HCT116 (cell line): Measurements from ENCODE around the gene CACNG8. TPM values are rescaled to one million over a fixed set of nuclear protein-coding genes. Genes with fewer than 3 reads are reported as not detected.

Experiments
- ATAC-seq: fragments of 200-7000 bp; cut with Tn5 transposase; 2 replicates; pipeline ENCODE4 v1.9.1; 2020; ENCODE audit warnings: mild to moderate bottlenecking, moderate library complexity
- BruUV-seq: library from RNA; stranded (reverse); fragments of 400-500 nt; replicated peaks from 2 replicates; lab custom pipeline; 2021; lab: Mats Ljungman, UMichigan
- CTCF ChIA-PET: fragments of 300-600 bp; sonication (Branson Sonifier 250); formaldehyde crosslinking; loops from one replicate; lab custom pipeline; 2021; ENCODE audit warnings: antibody characterized with exemption; lab: Charles Lee
- POLR2A ChIA-PET: fragments of 300-600, 350-600 bp; sonication (Branson Sonifier 250); formaldehyde crosslinking; loops from one replicate; lab custom pipeline; 2021; ENCODE audit warnings: antibody characterized with exemption; lab: Charles Lee
- RAD21 ChIA-PET, 2 experiments: fragments of 300-600 bp; sonication (Branson Sonifier 250); formaldehyde crosslinking; loops; one replicate each; lab custom pipeline; 2023; ENCODE audit warnings: low total read pairs in 2 of 2; ENCODE audit not compliant: uncharacterized antibody in 2 of 2, unreplicated experiment in 2 of 2, low non-redundant PET in 1 of 2; lab: Charles Lee
- DNase-seq: peaks from one replicate; pipeline ENCODE4 v3.0.0-alpha.2; 2010; ENCODE audit warnings: low read depth, low spot score
- H2AFZ ChIP-seq: fragments of 200-600 bp; shearing (Covaris generic), sonication (generic); 2 replicates; pipeline ENCODE4 v1.6.1; 2017; ENCODE audit warnings: low read depth, mixed run types, mixed read lengths, antibody characterized with exemption, low read length; ENCODE audit not compliant: poor library complexity, severe bottlenecking
- H3K27ac ChIP-seq: 2 replicates; pipeline ENCODE4 v1.5.1; 2012; ENCODE audit warnings: low read depth, low read length
- H3K27me3 ChIP-seq: fragments of 200-600 bp; sonication (generic); 2 replicates; pipeline ENCODE4 v1.6.1; 2016; ENCODE audit warnings: mixed run types, low read length, mixed read lengths; ENCODE audit not compliant: insufficient read depth
- H3K36me3 ChIP-seq, 2 experiments: fragments of 200-500 bp in 1 of 2; fragments of 200-600 bp in 1 of 2; sonication (Bioruptor generic) in 1 of 2; sonication (generic) in 1 of 2; 2 replicates each; pipeline versions ENCODE4 v1.5.1 to v1.6.1; 2014 to 2016; ENCODE audit warnings: low read length in 2 of 2, inconsistent platforms in 1 of 2, mixed read lengths in 1 of 2, mixed run types in 1 of 2; ENCODE audit not compliant: insufficient read depth in 2 of 2, control insufficient read depth in 1 of 2
- H3K4me1 ChIP-seq, 2 experiments: fragments of 200-600 bp in 1 of 2; sonication (generic) in 1 of 2; 2 replicates each; pipeline versions ENCODE4 v1.5.1 to v1.6.1; 2012 to 2017; ENCODE audit warnings: low read length in 2 of 2, inconsistent platforms in 1 of 2, mild to moderate bottlenecking in 1 of 2, mixed read lengths in 1 of 2, mixed run types in 1 of 2, moderate library complexity in 1 of 2; ENCODE audit not compliant: insufficient read depth in 2 of 2, control insufficient read depth in 1 of 2
- H3K4me2 ChIP-seq: fragments of 200-600 bp; sonication (generic); 2 replicates; pipeline ENCODE4 v1.6.1; 2017; ENCODE audit warnings: mixed run types, low read length, mixed read lengths
- H3K4me3 ChIP-seq, 2 experiments: fragments of 200-600 bp in 1 of 2; sonication (generic) in 1 of 2; replicated peaks in 1 of 2; 2 replicates each; pipeline ENCODE4 v1.5.1; 2011 to 2016; ENCODE audit warnings: low read length in 2 of 2, control low read depth in 1 of 2, low read depth in 1 of 2, mild to moderate bottlenecking in 1 of 2, mixed read lengths in 1 of 2, mixed run types in 1 of 2
- H3K79me2 ChIP-seq: fragments of 200-600 bp; sonication (generic); 2 replicates; pipeline ENCODE4 v1.6.1; 2017; ENCODE audit warnings: mild to moderate bottlenecking, mixed run types, low read length, moderate library complexity, mixed read lengths; ENCODE audit not compliant: insufficient read depth
- H3K9ac ChIP-seq: fragments of 200-600 bp; sonication (generic); 2 replicates; pipeline ENCODE4 v1.6.1; 2016; ENCODE audit warnings: low read length, mixed read lengths
- H3K9me2 ChIP-seq: fragments of 200-600 bp; sonication (generic), shearing (Covaris generic); 2 replicates; pipeline ENCODE4 v1.6.1; 2017; ENCODE audit warnings: mixed run types, mild to moderate bottlenecking, moderate library complexity; ENCODE audit not compliant: insufficient read depth
- H3K9me3 ChIP-seq, 2 experiments: fragments of 200-500 bp in 1 of 2; fragments of 200-600 bp in 1 of 2; sonication (Bioruptor generic) in 1 of 2; sonication (generic) in 1 of 2; 2 replicates each; pipeline ENCODE4 v1.6.1; 2014 to 2017; ENCODE audit warnings: low read length in 2 of 2, mixed read lengths in 2 of 2, inconsistent platforms in 1 of 2, low read depth in 1 of 2, mild to moderate bottlenecking in 1 of 2, mixed run types in 1 of 2, moderate library complexity in 1 of 2; ENCODE audit not compliant: control insufficient read depth in 1 of 2, insufficient read depth in 1 of 2
- H4K20me1 ChIP-seq: fragments of 200-600 bp; sonication (generic), shearing (Covaris generic); 2 replicates; pipeline ENCODE4 v1.6.1; 2017; ENCODE audit warnings: mixed run types, mild to moderate bottlenecking, moderate library complexity; ENCODE audit not compliant: insufficient read depth
- EZH2phosphoT487 ChIP-seq: fragments of 200-600 bp; IDR thresholded peaks from 2 replicates; pipeline ENCODE4 v1.6.1; 2018; ENCODE audit warnings: antibody characterized with exemption, borderline replicate concordance
- MAX ChIP-seq: IDR thresholded peaks from 2 replicates; pipeline ENCODE4 v1.6.1; 2012
- POLR2AphosphoS5 ChIP-seq: IDR thresholded peaks from 2 replicates; pipeline ENCODE4 v1.6.1; 2011; ENCODE audit warnings: mild to moderate bottlenecking, low read depth, low read length, moderate library complexity
- REST ChIP-seq: IDR thresholded peaks from 2 replicates; pipeline ENCODE4 v1.6.1; 2012; ENCODE audit warnings: low read depth
- ZBTB33 ChIP-seq: IDR thresholded peaks from 2 replicates; pipeline ENCODE4 v1.6.1; 2011; ENCODE audit warnings: mild to moderate bottlenecking, low read length, moderate library complexity; ENCODE audit not compliant: insufficient replicate concordance; ENCODE audit errors: extremely low read depth
- ZFX ChIP-seq: fragments of 450-650 bp; IDR thresholded peaks from 2 replicates; pipeline ENCODE4 v1.6.1; 2017
- intact Hi-C: fragments of 100-400 bp; cut with micrococcal nuclease; formaldehyde crosslinking; loops from 2 replicates; pipeline ENCODE4 v1.10.0; 2022
- total RNA-seq: library from RNA; stranded (reverse); gene quantifications from one replicate; pipeline ENCODE4 v1.2.1, GENCODE V29; 2021; ENCODE audit not compliant: unreplicated experiment
- TF ChIP-seq, protein P1 (sequence below), 3 experiments: fragments of 200-600 bp in 1 of 3; sonication (generic) in 1 of 3; IDR thresholded peaks in 2 of 3; conservative IDR thresholded peaks in 1 of 3; 2 replicates each; pipeline ENCODE4 v1.5.1; 2012 to 2017; ENCODE audit warnings: low read depth in 2 of 3, low read length in 2 of 3, antibody characterized with exemption in 1 of 3, borderline replicate concordance in 1 of 3, control low read depth in 1 of 3, mild to moderate bottlenecking in 1 of 3, mixed read lengths in 1 of 3, mixed run types in 1 of 3, moderate library complexity in 1 of 3; ENCODE audit not compliant: insufficient read depth in 1 of 3

CACNG8 gene
- total RNA-seq, 1 experiment from 2014 or later: 0.93 TPM

DNA sequence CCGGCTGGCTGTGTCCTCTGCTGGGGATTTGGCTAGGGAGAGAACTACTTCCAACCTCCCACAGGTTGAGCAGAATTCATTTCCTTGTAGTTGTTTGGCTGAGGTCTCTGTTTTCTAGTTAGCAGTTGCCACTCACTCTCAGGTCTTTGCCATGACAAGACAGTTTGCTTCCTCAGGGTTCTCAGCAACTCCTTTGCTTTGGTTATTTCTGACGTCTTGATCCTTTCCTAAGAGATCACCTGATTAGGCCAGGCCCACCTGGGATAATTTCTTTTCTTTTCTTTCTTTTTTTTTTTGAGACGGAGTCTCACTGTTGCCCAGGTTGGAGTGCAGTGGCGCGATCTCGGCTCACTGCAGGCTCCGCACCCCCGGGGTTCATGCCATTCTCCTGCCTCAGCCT lies 9.4 kb upstream of the CACNG8 start:
- ChIA-PET CTCF (no interaction called here), POLR2A (no interaction called here), RAD21 (no interaction called here)
- Histone ChIP-seq H2AFZ (no peak overlapping the region), H3K79me2 (no peaks in the 10 kb centered on the region), H3K27me3 (peaks cover 8% of the 10 kb centered on the region; the same call in 1 of the 2 replicates), H3K9me3 (no peaks in the 10 kb centered on the region), H3K4me3 (no peak overlapping the region), H3K4me2 (no peak overlapping the region), H3K9me2 (no peaks in the 10 kb centered on the region), H3K27ac (no peak overlapping the region), H3K9ac (no peak overlapping the region), H3K4me1 (no peaks in the 10 kb centered on the region), H3K36me3 (no peaks in the 10 kb centered on the region), H4K20me1 (no peaks in the 10 kb centered on the region)
- no peak for DNase-seq
- intact Hi-C loops: no loop called here
- no peak for TF ChIP-seq EZH2phosphoT487
- TF ChIP-seq MAX: no peak
- TF ChIP-seq ZFX: no peak
- TF ChIP-seq REST: no peak
- no TSS peak for BruUV-seq
- ATAC-seq: no peak

DNA sequence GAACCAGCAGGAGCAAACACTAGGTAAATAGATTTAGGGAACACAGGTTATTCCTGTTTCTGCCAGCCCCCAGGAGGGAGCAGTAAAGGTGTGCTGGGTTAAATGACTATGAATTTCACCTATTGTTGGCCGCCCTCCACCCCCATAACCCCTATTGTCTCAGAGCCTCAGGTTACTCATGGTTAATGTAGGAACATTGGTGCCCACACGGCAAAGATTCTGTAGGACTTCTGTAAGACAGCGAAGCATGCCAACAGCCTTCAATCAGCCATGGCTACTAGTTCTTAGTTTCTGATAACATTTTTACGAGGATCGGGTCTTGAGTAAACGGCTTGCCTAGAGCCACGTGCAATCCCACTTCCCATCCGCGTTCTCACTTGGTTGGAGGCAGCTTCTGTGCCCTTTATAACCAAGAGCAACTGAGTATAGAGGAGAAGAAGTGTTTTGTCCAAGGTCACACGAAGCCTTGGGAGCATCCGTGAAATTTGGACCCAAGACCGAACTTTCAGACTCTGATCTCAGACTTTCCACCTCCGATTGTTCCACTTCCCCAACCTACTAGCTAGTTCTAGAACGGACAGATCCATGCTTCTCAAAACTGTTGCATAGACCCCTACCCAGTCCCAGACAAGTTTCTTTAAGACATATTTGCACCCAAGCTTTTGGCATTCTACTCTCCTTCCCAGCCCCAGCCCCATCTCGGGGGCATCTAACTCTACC lies 5.1 kb upstream of the CACNG8 start:
- ChIA-PET RAD21 (no interaction called here), CTCF (no interaction called here), POLR2A (no interaction called here)
- Histone ChIP-seq H4K20me1 (no peaks in the 10 kb centered on the region), H3K4me3 (no peak overlapping the region), H3K27ac (no peak overlapping the region), H3K9ac (no peak overlapping the region), H3K4me2 (no peak overlapping the region), H3K9me3 (no peaks in the 10 kb centered on the region), H2AFZ (no peak overlapping the region), H3K9me2 (no peaks in the 10 kb centered on the region), H3K27me3 (peaks cover 16% of the 10 kb centered on the region), H3K4me1 (no peaks in the 10 kb centered on the region), H3K36me3 (no peaks in the 10 kb centered on the region), H3K79me2 (no peaks in the 10 kb centered on the region)
- no TSS peak for BruUV-seq
- ATAC-seq (no peak), DNase-seq (no peak)
- intact Hi-C loops: no loop called here
- TF ChIP-seq ZBTB33: no peak
- TF ChIP-seq EZH2phosphoT487: no peak
- TF ChIP-seq POLR2AphosphoS5: no peak
- TF ChIP-seq, protein P1, sequence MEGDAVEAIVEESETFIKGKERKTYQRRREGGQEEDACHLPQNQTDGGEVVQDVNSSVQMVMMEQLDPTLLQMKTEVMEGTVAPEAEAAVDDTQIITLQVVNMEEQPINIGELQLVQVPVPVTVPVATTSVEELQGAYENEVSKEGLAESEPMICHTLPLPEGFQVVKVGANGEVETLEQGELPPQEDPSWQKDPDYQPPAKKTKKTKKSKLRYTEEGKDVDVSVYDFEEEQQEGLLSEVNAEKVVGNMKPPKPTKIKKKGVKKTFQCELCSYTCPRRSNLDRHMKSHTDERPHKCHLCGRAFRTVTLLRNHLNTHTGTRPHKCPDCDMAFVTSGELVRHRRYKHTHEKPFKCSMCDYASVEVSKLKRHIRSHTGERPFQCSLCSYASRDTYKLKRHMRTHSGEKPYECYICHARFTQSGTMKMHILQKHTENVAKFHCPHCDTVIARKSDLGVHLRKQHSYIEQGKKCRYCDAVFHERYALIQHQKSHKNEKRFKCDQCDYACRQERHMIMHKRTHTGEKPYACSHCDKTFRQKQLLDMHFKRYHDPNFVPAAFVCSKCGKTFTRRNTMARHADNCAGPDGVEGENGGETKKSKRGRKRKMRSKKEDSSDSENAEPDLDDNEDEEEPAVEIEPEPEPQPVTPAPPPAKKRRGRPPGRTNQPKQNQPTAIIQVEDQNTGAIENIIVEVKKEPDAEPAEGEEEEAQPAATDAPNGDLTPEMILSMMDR (IDR thresholded peaks at IDR 0.05 in 2 of 3, conservative IDR thresholded peaks at IDR 0.05 in 1 of 3; ENCODE audit: borderline replicate concordance in 1 of 3, insufficient read depth in 1 of 3, low read depth in 2 of 3, low read length in 2 of 3): no peak
